ENCODE results near the gene RRP36. TPM values are rescaled to one million over a fixed set of nuclear protein-coding genes. Genes with fewer than 3 reads are reported as not detected.

Gene RRP36
- total and polyA plus RNA-seq, 9 of the 15 experiments (the other 6 are each of a cell fraction or from before 2014, with no cell fraction given): 27.6 to 150 (median 114) TPM

DNA sequence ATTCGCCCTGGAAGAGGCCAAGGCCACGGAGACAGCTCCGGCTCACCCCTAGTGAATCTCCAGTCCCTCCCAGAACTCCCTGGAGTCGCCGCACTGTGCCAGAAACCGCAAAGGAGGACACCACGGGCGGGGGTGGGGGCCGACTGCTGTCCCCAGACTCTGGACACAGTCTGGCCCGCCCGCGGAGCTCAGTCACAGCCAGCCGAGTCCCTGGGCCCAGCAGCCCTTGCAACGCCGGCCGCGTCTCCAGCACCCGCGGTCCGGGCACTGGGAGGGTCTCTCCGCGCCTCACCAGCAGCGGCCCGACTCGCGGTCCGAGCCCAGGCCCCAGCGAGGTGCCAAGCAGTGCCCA is 43.0 kb upstream of the RRP36 start (continued):
- TF ChIP-seq, protein P1, sequence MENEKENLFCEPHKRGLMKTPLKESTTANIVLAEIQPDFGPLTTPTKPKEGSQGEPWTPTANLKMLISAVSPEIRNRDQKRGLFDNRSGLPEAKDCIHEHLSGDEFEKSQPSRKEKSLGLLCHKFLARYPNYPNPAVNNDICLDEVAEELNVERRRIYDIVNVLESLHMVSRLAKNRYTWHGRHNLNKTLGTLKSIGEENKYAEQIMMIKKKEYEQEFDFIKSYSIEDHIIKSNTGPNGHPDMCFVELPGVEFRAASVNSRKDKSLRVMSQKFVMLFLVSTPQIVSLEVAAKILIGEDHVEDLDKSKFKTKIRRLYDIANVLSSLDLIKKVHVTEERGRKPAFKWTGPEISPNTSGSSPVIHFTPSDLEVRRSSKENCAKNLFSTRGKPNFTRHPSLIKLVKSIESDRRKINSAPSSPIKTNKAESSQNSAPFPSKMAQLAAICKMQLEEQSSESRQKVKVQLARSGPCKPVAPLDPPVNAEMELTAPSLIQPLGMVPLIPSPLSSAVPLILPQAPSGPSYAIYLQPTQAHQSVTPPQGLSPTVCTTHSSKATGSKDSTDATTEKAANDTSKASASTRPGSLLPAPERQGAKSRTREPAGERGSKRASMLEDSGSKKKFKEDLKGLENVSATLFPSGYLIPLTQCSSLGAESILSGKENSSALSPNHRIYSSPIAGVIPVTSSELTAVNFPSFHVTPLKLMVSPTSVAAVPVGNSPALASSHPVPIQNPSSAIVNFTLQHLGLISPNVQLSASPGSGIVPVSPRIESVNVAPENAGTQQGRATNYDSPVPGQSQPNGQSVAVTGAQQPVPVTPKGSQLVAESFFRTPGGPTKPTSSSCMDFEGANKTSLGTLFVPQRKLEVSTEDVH (IDR thresholded peaks at IDR 0.05; ENCODE audit: low read depth, partially characterized antibody): no peak
- TF ChIP-seq, protein P2, sequence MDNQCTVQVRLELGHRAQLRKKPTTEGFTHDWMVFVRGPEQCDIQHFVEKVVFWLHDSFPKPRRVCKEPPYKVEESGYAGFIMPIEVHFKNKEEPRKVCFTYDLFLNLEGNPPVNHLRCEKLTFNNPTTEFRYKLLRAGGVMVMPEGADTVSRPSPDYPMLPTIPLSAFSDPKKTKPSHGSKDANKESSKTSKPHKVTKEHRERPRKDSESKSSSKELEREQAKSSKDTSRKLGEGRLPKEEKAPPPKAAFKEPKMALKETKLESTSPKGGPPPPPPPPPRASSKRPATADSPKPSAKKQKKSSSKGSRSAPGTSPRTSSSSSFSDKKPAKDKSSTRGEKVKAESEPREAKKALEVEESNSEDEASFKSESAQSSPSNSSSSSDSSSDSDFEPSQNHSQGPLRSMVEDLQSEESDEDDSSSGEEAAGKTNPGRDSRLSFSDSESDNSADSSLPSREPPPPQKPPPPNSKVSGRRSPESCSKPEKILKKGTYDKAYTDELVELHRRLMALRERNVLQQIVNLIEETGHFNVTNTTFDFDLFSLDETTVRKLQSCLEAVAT (IDR thresholded peaks at IDR 0.05): peak in 1 of 2 experiments; percentile 80; a peak in 2 of 4 replicates
- TF ChIP-seq ZNF146 (CRISPR knock-in tag; IDR thresholded peaks at IDR 0.05; ENCODE audit: unreplicated experiment): peak; percentile 28
- TF ChIP-seq, protein P3, sequence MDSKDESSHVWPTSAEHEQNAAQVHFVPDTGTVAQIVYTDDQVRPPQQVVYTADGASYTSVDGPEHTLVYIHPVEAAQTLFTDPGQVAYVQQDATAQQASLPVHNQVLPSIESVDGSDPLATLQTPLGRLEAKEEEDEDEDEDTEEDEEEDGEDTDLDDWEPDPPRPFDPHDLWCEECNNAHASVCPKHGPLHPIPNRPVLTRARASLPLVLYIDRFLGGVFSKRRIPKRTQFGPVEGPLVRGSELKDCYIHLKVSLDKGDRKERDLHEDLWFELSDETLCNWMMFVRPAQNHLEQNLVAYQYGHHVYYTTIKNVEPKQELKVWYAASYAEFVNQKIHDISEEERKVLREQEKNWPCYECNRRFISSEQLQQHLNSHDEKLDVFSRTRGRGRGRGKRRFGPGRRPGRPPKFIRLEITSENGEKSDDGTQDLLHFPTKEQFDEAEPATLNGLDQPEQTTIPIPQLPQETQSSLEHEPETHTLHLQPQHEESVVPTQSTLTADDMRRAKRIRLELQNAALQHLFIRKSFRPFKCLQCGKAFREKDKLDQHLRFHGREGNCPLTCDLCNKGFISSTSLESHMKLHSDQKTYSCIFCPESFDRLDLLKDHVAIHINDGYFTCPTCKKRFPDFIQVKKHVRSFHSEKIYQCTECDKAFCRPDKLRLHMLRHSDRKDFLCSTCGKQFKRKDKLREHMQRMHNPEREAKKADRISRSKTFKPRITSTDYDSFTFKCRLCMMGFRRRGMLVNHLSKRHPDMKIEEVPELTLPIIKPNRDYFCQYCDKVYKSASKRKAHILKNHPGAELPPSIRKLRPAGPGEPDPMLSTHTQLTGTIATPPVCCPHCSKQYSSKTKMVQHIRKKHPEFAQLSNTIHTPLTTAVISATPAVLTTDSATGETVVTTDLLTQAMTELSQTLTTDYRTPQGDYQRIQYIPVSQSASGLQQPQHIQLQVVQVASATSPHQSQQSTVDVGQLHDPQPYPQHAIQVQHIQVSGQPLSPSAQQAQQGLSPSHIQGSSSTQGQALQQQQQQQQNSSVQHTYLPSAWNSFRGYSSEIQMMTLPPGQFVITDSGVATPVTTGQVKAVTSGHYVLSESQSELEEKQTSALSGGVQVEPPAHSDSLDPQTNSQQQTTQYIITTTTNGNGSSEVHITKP (IDR thresholded peaks at IDR 0.05; ENCODE audit: partially characterized antibody): peak; percentile 34
- TF ChIP-seq, protein P4, sequence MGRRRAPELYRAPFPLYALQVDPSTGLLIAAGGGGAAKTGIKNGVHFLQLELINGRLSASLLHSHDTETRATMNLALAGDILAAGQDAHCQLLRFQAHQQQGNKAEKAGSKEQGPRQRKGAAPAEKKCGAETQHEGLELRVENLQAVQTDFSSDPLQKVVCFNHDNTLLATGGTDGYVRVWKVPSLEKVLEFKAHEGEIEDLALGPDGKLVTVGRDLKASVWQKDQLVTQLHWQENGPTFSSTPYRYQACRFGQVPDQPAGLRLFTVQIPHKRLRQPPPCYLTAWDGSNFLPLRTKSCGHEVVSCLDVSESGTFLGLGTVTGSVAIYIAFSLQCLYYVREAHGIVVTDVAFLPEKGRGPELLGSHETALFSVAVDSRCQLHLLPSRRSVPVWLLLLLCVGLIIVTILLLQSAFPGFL (CRISPR knock-in tag; IDR thresholded peaks at IDR 0.05): 0 out of 2 replicates have a peak, but pooled peaks have one; percentile 29
- TF ChIP-seq ZNF143 (CRISPR knock-in tag; IDR thresholded peaks at IDR 0.05): peak; percentile 63
- no peak for TF ChIP-seq ZNF408 (CRISPR knock-in tag; IDR thresholded peaks at IDR 0.05; ENCODE audit: low read depth)
- peak; percentile 79; the same call in 1 of the 2 replicates for TF ChIP-seq NR1H2 (CRISPR knock-in tag; IDR thresholded peaks at IDR 0.05)
- TF ChIP-seq, protein P5, sequence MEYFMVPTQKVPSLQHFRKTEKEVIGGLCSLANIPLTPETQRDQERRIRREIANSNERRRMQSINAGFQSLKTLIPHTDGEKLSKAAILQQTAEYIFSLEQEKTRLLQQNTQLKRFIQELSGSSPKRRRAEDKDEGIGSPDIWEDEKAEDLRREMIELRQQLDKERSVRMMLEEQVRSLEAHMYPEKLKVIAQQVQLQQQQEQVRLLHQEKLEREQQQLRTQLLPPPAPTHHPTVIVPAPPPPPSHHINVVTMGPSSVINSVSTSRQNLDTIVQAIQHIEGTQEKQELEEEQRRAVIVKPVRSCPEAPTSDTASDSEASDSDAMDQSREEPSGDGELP (CRISPR knock-in tag; IDR thresholded peaks at IDR 0.05; ENCODE audit: borderline replicate concordance): 0 out of 2 replicates have a peak, but pooled peaks have one; percentile 9
- peak; percentile 38 for TF ChIP-seq TAF1 (IDR thresholded peaks at IDR 0.05; ENCODE audit: control insufficient read depth, extremely low read depth, insufficient read depth, low read length, severe bottlenecking)
- TF ChIP-seq GTF2E2 (tag; IDR thresholded peaks at IDR 0.05): peak; percentile 21; the same call in 1 of the 2 replicates
- TF ChIP-seq EGR1 (conservative IDR thresholded peaks at IDR 0.05): peak; percentile 73
- TF ChIP-seq HMGN3 (IDR thresholded peaks at IDR 0.05; ENCODE audit: borderline replicate concordance, extremely low read depth, insufficient read length, low read depth, low read length): peak; percentile 42
- 0 out of 2 replicates have a peak, but pooled peaks have one; percentile 7 for TF ChIP-seq ZNF76 (CRISPR knock-in tag; IDR thresholded peaks at IDR 0.05; ENCODE audit: borderline replicate concordance)
- peak; percentile 13 for TF ChIP-seq SMAD1 (IDR thresholded peaks at IDR 0.05; ENCODE audit: low read depth, low read length, partially characterized antibody)
- peak; percentile 82; the same call in 1 of the 2 replicates for TF ChIP-seq ESRRA (IDR thresholded peaks at IDR 0.05; ENCODE audit: borderline replicate concordance, low read depth)

Data from K562 (cell line).